Ishikawa (cell line): Measurements from ENCODE around the gene MIER2.

ENCODE experiments used
- CEBPB ChIP-seq: IDR thresholded peaks from 2 replicates; pipeline ENCODE4 v1.6.1; 2012
- CREB1 ChIP-seq: IDR thresholded peaks from 2 replicates; pipeline ENCODE4 v1.6.1; 2012; ENCODE audit warnings: low read depth
- EGR1 ChIP-seq: IDR thresholded peaks from 2 replicates; pipeline ENCODE4 v1.6.1; 2012
- EP300 ChIP-seq: IDR thresholded peaks from 2 replicates; pipeline ENCODE4 v1.6.1; 2012; ENCODE audit warnings: borderline replicate concordance
- FOXM1 ChIP-seq: IDR thresholded peaks from 2 replicates; pipeline ENCODE4 v1.6.1; 2012; ENCODE audit warnings: low read depth, borderline replicate concordance
- NFIC ChIP-seq: IDR thresholded peaks from 2 replicates; pipeline ENCODE4 v1.6.1; 2012
- RAD21 ChIP-seq: IDR thresholded peaks from 2 replicates; pipeline ENCODE4 v1.6.1; 2012; ENCODE audit warnings: low read depth
- TAF1 ChIP-seq: IDR thresholded peaks from 2 replicates; pipeline ENCODE4 v1.6.1; 2012; ENCODE audit warnings: low read depth, mild to moderate bottlenecking
- TCF12 ChIP-seq: IDR thresholded peaks from 2 replicates; pipeline ENCODE4 v1.6.1; 2012; ENCODE audit warnings: low read depth
- TEAD4 ChIP-seq: IDR thresholded peaks from 2 replicates; pipeline ENCODE4 v1.6.1; 2012
- YY1 ChIP-seq: IDR thresholded peaks from 2 replicates; pipeline ENCODE4 v1.6.1; 2012; ENCODE audit warnings: low read depth
- ZBTB7A ChIP-seq: IDR thresholded peaks from 2 replicates; pipeline ENCODE4 v1.6.1; 2012; ENCODE audit warnings: low read depth
- TF ChIP-seq, protein P1 (sequence below): IDR thresholded peaks from 2 replicates; pipeline ENCODE4 v1.6.1; 2012
- TF ChIP-seq, protein P2 (sequence below): IDR thresholded peaks from 2 replicates; pipeline ENCODE4 v1.6.1; 2012; ENCODE audit warnings: low read depth, mild to moderate bottlenecking
- TF ChIP-seq, protein P3 (sequence below): IDR thresholded peaks from 2 replicates; pipeline ENCODE4 v1.6.1; 2012

Gene MIER2

DNA sequence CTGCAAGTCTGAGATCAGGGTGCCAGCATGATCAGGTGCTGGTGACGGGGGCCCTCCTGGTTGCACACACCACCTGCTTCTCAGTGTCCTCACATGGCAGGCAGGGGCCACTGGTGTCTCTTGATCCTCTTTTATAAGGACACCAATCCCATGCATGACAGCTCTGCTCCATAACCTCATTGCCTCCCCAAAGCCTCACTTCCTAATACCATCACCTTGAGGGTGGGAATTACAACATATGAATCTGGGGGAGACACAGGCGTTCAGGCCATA lies 15.0 kb upstream of the MIER2 start:
- TF ChIP-seq EP300 (no peak), CREB1 (no peak), TAF1 (no peak), TCF12 (no peak), CEBPB (no peak), TEAD4 (no peak), YY1 (no peak), NFIC (no peak), FOXM1 (no peak)
- TF ChIP-seq, protein P1, sequence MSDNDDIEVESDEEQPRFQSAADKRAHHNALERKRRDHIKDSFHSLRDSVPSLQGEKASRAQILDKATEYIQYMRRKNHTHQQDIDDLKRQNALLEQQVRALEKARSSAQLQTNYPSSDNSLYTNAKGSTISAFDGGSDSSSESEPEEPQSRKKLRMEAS: no peak

DNA sequence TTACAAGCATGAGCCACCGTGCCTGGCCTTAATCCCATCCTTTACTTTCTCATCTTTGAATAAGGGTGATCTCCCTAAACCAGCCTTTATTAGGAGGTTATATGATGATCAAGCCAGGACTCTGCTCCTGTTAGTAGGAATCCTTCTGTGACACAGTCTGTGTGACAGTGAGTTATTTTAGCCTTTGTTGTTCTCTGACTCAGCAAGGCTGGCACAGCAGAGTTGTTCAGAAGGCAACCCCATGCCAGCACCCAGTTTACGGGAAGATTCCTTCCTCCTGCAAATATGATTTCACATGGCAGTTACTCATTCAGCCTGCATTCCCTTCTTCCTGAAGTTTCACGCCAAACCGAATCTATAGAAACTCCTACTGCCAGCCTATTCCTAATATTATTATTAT lies 10.5 kb upstream of the MIER2 start:
- TF ChIP-seq FOXM1 (no peak), RAD21 (no peak), CREB1 (no peak), TAF1 (no peak), TCF12 (no peak), CEBPB (no peak), NFIC (no peak), TEAD4 (no peak), EP300 (no peak), YY1 (no peak), EGR1 (no peak), ZBTB7A (no peak)
- TF ChIP-seq, protein P1: no peak
- TF ChIP-seq, protein P2, sequence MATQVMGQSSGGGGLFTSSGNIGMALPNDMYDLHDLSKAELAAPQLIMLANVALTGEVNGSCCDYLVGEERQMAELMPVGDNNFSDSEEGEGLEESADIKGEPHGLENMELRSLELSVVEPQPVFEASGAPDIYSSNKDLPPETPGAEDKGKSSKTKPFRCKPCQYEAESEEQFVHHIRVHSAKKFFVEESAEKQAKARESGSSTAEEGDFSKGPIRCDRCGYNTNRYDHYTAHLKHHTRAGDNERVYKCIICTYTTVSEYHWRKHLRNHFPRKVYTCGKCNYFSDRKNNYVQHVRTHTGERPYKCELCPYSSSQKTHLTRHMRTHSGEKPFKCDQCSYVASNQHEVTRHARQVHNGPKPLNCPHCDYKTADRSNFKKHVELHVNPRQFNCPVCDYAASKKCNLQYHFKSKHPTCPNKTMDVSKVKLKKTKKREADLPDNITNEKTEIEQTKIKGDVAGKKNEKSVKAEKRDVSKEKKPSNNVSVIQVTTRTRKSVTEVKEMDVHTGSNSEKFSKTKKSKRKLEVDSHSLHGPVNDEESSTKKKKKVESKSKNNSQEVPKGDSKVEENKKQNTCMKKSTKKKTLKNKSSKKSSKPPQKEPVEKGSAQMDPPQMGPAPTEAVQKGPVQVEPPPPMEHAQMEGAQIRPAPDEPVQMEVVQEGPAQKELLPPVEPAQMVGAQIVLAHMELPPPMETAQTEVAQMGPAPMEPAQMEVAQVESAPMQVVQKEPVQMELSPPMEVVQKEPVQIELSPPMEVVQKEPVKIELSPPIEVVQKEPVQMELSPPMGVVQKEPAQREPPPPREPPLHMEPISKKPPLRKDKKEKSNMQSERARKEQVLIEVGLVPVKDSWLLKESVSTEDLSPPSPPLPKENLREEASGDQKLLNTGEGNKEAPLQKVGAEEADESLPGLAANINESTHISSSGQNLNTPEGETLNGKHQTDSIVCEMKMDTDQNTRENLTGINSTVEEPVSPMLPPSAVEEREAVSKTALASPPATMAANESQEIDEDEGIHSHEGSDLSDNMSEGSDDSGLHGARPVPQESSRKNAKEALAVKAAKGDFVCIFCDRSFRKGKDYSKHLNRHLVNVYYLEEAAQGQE: no peak
- TF ChIP-seq, protein P3, sequence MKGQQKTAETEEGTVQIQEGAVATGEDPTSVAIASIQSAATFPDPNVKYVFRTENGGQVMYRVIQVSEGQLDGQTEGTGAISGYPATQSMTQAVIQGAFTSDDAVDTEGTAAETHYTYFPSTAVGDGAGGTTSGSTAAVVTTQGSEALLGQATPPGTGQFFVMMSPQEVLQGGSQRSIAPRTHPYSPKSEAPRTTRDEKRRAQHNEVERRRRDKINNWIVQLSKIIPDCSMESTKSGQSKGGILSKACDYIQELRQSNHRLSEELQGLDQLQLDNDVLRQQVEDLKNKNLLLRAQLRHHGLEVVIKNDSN: no peak

DNA sequence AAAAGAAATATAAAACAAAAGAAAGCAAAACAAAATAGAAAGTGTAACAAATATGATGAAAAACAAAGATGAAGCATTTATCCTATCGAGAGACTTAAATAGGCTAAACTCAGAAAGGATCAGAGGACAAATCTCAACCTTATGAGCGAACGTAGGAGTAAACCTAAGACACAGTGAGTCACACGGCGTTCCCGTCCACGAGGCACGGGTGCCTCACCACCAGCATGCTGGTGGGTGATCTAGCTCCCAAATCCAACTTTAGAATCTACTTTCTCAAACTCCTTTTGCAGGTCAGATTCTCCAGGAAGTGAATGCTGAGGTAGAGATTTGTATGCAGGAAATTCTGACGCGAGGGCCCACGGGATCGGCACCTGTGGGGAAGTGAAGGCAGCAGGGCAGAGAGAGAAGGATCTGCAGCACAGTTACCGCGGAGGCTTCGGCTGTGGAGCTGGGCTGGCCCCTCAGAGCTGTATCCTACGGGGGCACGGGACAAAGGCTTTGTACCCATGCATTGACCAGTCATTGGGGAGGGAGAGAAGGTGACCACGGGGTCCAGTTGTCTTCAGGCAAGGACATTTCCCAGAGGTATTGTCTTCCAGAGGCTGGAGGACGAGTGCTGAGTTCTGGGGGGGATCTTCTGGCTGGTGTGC lies 7.5 kb upstream of the MIER2 start:
- TF ChIP-seq CEBPB (no peak), FOXM1 (no peak), EGR1 (no peak), EP300 (no peak), TCF12 (no peak)
- TF ChIP-seq, protein P3: no peak

DNA sequence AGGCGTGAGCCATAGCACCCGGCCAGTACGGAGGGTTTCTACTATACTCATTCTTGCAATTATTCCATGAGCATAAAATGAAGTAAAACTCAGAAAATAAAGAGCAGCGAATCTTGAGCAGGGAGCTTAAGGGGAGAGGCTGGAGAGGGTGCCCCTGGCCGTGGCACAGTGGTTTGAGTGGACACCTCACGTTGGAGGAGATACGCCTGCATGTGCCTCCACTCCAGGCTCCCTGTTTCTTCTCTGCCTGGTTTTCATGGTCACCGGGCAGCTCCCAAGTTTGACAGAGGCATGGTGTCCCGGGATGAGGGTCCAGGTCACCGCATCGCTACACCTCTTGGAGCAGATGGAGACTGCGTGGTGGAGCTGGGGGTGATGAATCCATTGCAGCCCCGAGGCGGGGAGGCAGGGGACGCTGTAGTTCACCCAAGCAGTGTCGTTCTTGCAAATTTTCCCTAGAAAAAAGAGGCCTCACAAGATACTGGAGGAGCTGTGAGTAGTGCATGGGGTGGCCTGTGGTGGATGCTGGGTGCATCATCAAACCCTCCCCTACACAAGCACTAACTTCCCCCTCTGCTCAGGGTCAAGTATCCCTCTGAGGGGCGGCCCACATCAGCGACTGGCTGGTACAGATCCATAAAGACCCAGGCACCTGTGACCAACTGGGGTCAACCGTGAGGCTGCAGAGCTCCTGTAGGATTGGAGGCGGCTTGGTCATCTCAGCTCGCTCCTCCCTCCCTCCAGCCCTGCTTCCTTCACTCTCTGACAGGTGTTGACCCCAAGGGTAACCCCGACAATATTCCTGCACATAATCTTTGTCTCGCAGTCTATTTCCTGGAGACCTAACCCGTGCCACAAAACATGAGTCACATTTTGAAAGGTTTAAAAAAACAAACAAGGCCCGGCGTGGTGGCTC lies 3.6 kb upstream of the MIER2 start:
- no peak for TF ChIP-seq NFIC
- TF ChIP-seq RAD21: no peak

DNA sequence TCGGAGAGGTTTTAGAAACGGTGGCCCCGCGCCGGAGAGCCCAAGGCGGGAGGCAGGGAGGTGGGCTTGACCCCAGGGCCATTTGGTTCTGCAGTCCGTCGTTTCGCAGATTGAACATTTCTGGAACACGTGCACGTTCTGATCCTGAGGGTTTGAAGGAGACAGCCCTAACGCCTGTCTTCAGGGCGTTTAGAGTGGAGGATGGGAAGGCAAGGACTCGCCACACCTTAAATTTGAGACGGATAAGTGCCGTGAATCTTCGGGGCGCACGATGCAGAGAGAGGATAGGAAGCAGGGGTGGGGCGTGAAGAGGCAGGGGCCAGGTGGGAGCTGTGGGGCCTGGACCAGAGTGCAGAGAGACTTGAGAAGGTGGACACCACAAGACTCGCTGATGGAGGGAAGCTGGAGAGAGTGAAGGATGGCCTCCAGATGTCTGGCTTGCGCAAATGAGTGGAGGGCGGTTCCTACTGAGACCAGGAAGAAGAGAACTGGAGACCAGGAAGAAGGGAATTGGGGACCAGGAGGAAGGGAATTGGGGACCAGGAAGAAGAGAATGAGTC lies 804 bp upstream of the MIER2 start:
- TF ChIP-seq TAF1 (no peak), NFIC (no peak), TEAD4 (no peak), TCF12 (no peak), CREB1 (no peak), RAD21 (no peak)
- TF ChIP-seq, protein P3: no peak
- TF ChIP-seq, protein P2: no peak
